ENCODE data around the gene PPP2R3B. TPM values are rescaled to one million over a fixed set of nuclear protein-coding genes. Genes with fewer than 3 reads are reported as not detected.

PPP2R3B gene
- total RNA-seq, 1 experiment from 2014 or later: 13.7 TPM

DNA sequence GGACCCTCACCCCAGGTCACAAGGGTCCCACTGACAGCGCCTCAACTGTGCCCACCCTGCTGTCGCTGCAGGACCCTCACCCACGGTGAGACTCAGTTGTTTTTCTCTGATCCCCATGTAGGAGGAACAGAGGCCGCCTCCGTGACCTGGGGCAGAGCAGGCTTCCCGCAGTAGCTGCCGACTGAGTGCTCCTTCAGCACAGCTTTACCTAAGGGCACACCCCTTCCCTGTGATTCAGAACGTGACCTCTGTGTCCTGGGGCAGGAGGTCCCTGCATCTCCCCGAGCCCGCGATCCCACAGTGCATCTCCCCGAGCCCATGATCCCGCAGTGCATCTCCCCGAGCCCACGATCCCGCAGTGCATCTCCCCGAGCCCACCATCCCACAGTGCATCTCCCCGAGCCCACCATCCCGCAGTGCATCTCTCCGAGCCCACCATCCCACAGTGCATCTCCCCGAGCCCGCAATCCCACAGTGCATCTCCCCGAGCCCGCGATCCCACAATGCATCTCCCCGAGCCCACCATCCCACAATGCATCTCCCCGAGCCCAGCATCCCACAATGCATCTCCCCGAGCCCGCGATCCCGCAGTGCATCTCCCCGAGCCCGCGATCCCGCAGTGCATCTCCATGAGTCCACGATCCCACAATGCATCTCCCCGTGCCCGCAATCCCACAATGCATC is 23.6 kb downstream of the PPP2R3B start:
- ChIA-PET POLR2A (no interaction called here), CTCF (no interaction called here)
- intact Hi-C loops (cut with micrococcal nuclease): no loop called here
- no peaks in the 10 kb centered on the region for H3K9me3 Mint-ChIP-seq (ENCODE audit: unreplicated experiment)
- TF ChIP-seq, protein P1, sequence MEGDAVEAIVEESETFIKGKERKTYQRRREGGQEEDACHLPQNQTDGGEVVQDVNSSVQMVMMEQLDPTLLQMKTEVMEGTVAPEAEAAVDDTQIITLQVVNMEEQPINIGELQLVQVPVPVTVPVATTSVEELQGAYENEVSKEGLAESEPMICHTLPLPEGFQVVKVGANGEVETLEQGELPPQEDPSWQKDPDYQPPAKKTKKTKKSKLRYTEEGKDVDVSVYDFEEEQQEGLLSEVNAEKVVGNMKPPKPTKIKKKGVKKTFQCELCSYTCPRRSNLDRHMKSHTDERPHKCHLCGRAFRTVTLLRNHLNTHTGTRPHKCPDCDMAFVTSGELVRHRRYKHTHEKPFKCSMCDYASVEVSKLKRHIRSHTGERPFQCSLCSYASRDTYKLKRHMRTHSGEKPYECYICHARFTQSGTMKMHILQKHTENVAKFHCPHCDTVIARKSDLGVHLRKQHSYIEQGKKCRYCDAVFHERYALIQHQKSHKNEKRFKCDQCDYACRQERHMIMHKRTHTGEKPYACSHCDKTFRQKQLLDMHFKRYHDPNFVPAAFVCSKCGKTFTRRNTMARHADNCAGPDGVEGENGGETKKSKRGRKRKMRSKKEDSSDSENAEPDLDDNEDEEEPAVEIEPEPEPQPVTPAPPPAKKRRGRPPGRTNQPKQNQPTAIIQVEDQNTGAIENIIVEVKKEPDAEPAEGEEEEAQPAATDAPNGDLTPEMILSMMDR (IDR thresholded peaks at IDR 0.05; ENCODE audit: unreplicated experiment): no peak
- H3K36me3 Mint-ChIP-seq (ENCODE audit: insufficient read depth, unreplicated experiment): peaks cover 20% of the 10 kb centered on the region
- DNase-seq (ENCODE audit: unreplicated experiment): no peak
- no peak overlapping the region for H3K4me3 Mint-ChIP-seq (ENCODE audit: unreplicated experiment)
- H3K27ac Mint-ChIP-seq (ENCODE audit: low read depth, unreplicated experiment): no peak overlapping the region
- H3K4me1 Mint-ChIP-seq (ENCODE audit: insufficient read depth, unreplicated experiment): peaks cover 4% of the 10 kb centered on the region
- no TSS peak for BruUV-seq (replicated peaks)
- no peaks in the 10 kb centered on the region for H3K27me3 Mint-ChIP-seq (ENCODE audit: insufficient read depth, unreplicated experiment)

DNA sequence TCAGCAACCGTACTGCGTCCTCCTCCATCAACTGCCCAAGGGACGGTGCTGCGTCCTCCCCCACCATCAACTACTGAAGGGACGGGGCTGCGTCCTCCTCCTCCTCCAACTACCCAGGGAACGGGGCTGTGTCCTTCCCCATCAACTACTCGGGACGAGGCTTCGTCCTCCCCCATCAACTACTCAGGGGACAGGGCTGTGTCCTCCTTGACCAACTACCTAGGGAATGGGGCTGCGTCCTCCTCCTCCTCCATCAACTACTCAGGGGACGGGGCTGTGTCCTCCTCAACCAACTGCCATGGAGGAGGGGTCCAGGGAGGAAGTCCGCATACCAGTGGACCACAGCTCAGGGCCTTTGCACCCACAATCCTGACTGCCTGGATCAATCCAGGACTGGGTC is 24.4 kb downstream of the PPP2R3B start:
- BruUV-seq (replicated peaks): no TSS peak
- CTCF ChIA-PET: no interaction called here

DNA sequence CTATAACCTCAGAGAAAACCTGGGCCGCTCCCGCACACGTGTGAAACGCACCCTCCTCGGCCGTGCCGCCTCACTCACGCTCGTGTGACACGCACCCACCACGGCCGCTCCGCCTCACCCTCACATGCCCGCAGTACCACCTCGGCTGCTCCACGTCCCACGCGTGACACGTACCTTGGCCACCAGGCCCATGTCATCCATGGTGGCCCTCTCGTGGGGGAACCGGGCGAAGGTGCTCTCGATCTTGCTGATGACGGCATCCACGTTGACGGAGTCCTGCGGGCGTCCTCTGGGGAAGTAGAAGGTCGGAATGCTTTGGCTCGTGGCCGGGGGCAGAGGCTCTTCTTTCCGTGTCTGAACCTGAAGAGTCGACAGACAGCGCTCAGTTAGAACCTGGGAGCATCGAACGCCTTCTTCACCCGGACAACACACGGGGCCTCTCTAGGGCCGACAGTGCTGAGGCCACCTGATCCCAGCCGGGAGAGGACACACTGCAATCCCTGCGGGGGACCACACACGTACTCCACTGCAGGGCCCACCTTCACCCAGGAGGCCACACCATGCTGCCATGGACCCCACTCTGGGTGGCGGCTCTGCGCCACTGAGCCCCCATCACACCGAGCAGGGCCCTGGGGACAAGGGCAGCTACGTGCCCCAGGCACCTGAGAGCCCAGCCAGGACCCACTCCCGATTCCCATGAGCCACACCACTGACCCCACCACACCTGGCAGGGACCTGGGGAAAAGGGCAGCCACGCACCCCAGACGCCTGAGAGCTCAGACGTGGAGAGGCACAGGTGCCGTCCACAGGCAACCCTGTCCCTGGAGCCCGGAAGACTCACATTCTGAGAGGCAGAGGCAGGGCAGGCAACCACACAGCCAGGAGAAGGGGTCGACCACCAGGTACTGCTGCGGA is 25.2 kb downstream of the PPP2R3B start:
- no peak for DNase-seq (ENCODE audit: unreplicated experiment)
- Mint-ChIP-seq H3K4me1 (ENCODE audit: insufficient read depth, unreplicated experiment) (no peaks in the 10 kb centered on the region), H3K4me3 (ENCODE audit: unreplicated experiment) (no peak overlapping the region), H3K27me3 (ENCODE audit: insufficient read depth, unreplicated experiment) (no peaks in the 10 kb centered on the region), H3K27ac (ENCODE audit: low read depth, unreplicated experiment) (no peak overlapping the region), H3K36me3 (ENCODE audit: insufficient read depth, unreplicated experiment) (peaks cover 28% of the 10 kb centered on the region), H3K9me3 (ENCODE audit: unreplicated experiment) (no peaks in the 10 kb centered on the region)
- POLR2A ChIA-PET: no interaction called here
- TF ChIP-seq, protein P1 (IDR thresholded peaks at IDR 0.05; ENCODE audit: unreplicated experiment): no peak
- CTCF ChIA-PET: no interaction called here
- no TSS peak for BruUV-seq (replicated peaks)
- intact Hi-C loops (cut with micrococcal nuclease): no loop called here

More for the DNA sequence above, 24.4 kb downstream of the PPP2R3B start:
- no peak overlapping the region for H3K27ac Mint-ChIP-seq (ENCODE audit: low read depth, unreplicated experiment)
- H3K36me3 Mint-ChIP-seq (ENCODE audit: insufficient read depth, unreplicated experiment): peaks cover 27% of the 10 kb centered on the region
- peaks cover under 1% of the 10 kb centered on the region for H3K4me1 Mint-ChIP-seq (ENCODE audit: insufficient read depth, unreplicated experiment)
- POLR2A ChIA-PET: no interaction called here
- intact Hi-C loops (cut with micrococcal nuclease): no loop called here
- DNase-seq (ENCODE audit: unreplicated experiment): no peak
- no peak overlapping the region for H3K4me3 Mint-ChIP-seq (ENCODE audit: unreplicated experiment)
- H3K9me3 Mint-ChIP-seq (ENCODE audit: unreplicated experiment): no peaks in the 10 kb centered on the region
- no peaks in the 10 kb centered on the region for H3K27me3 Mint-ChIP-seq (ENCODE audit: insufficient read depth, unreplicated experiment)
- TF ChIP-seq, protein P1 (IDR thresholded peaks at IDR 0.05; ENCODE audit: unreplicated experiment): no peak

DNA sequence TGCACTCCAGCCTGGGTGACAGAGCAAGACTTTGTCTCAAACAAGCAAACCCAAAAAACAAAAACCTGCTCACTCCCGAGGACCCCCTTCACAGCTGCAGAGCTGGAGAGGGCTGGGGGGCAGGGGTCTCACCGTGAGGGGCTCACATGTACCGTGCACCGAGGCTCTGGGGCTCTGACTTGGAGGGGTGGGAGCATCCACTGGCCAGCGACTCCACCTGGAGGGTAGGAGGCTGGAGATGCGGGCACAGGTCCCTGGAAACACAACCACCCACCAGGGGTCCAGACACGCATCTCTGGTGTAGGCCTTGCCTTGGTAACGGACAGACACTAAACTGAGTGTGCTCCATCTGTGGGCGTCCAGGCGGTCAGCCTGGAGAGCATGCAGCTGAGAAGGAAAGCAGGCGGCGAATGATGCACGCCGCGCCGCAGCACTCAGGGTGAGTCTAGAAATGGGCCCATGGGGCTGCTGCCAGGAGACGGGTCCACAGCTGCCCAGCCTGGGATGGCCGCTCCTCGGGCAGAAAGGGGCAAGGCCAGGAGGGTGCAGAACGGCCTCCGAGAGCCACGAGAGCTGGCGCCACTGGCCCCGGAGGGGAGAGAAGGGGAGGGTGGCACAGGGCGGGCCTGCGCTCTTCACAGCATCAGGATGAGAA is 26.1 kb downstream of the PPP2R3B start:
- peaks cover 28% of the 10 kb centered on the region for H3K36me3 Mint-ChIP-seq (ENCODE audit: insufficient read depth, unreplicated experiment)
- POLR2A ChIA-PET: no interaction called here
- TF ChIP-seq, protein P1 (IDR thresholded peaks at IDR 0.05; ENCODE audit: unreplicated experiment): no peak
- BruUV-seq (replicated peaks): no TSS peak
- H3K27me3 Mint-ChIP-seq (ENCODE audit: insufficient read depth, unreplicated experiment): no peaks in the 10 kb centered on the region
- no peak overlapping the region for H3K27ac Mint-ChIP-seq (ENCODE audit: low read depth, unreplicated experiment)
- CTCF ChIA-PET: no interaction called here
- DNase-seq (ENCODE audit: unreplicated experiment): no peak
- intact Hi-C loops (cut with micrococcal nuclease): no loop called here
- H3K4me3 Mint-ChIP-seq (ENCODE audit: unreplicated experiment): no peak overlapping the region
- H3K9me3 Mint-ChIP-seq (ENCODE audit: unreplicated experiment): no peaks in the 10 kb centered on the region
- no peaks in the 10 kb centered on the region for H3K4me1 Mint-ChIP-seq (ENCODE audit: insufficient read depth, unreplicated experiment)
